Colonic mucosa (tissue), 4 donors: ENCODE results near the gene EIF2S3. TPM values are rescaled to one million over a fixed set of nuclear protein-coding genes. Genes with fewer than 3 reads are reported as not detected.
"Not testable (repeated sequence)": the region's sequence is repeated elsewhere in the genome, so short reads cannot be mapped to it uniquely, and the experiment has no call there.

Source experiments
- DNase-seq: peaks from one replicate; pipeline ENCODE4 v3.0.0-alpha.2; 2020
- H3K27ac ChIP-seq: fragments of 200-600 bp; one replicate; pipeline ENCODE4 v1.8.0; 2021
- H3K27me3 ChIP-seq: fragments of 200-600 bp; one replicate; pipeline ENCODE4 v1.8.0; 2021
- H3K36me3 ChIP-seq: fragments of 200-600 bp; one replicate; pipeline ENCODE4 v1.8.0; 2021
- H3K4me1 ChIP-seq: fragments of 200-600 bp; one replicate; pipeline ENCODE4 v1.8.0; 2021; ENCODE audit warnings: mild to moderate bottlenecking
- H3K4me3 ChIP-seq: fragments of 200-600 bp; one replicate; pipeline ENCODE4 v1.8.0; 2021
- H3K9ac ChIP-seq, 2 donors: one replicate each; pipeline ENCODE4 v1.7.0; 2013; ENCODE audit warnings: control low read depth in 2 of 2, low read depth in 2 of 2, low read length in 2 of 2
- H3K9me3 ChIP-seq: fragments of 200-600 bp; one replicate; pipeline ENCODE4 v1.8.0; 2021
- intact Hi-C: fragments of 100-400 bp; cut with DNase I; formaldehyde crosslinking; loops from one replicate; pipeline ENCODE4 v1.14.1; 2022
- total RNA-seq, 2 donors: library from RNA; stranded (reverse); fragmentation: NEBNext Ultra II Directional in 1 of 2; extraction: Animal tissue kit (Norgen Biotek cat#: 25700) in 1 of 2; gene quantifications; one replicate each; pipeline ENCODE4 v1.2.1, GENCODE V29; 2021
- TF ChIP-seq, protein P1 (sequence below): fragments of 200-600 bp; IDR thresholded peaks from one replicate; pipeline ENCODE4 v1.8.0; 2022; ENCODE audit warnings: antibody characterized with exemption, mild to moderate bottlenecking
- donor health status: healthy.
- donor health status: DM: no; HTN: no; CAD: no.
- donor health status: DM: no; HTN: no; CAD: no.

The EIF2S3 gene
- total RNA-seq, 2 donors from 2014 or later: 166 to 180 TPM

DNA sequence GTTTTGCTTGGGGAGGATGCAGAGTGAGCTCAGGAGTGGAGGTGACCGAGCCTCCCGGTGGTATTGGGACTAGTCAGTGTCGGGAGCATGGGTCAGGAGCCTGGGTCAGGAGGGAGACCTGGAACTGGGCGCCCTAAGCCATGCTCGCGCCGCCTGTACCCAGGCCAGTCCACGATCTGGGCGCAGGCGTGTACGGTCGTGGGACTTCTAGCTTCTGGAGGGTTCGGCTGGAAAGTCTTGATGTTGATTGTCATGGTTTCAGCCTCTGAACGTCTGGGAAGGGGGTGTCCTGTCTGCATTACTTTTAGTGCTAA lies 244 bp downstream of the EIF2S3 start:
- H3K9me3 ChIP-seq: no peaks in the 10 kb centered on the region
- no peak for DNase-seq
- TF ChIP-seq, protein P1, sequence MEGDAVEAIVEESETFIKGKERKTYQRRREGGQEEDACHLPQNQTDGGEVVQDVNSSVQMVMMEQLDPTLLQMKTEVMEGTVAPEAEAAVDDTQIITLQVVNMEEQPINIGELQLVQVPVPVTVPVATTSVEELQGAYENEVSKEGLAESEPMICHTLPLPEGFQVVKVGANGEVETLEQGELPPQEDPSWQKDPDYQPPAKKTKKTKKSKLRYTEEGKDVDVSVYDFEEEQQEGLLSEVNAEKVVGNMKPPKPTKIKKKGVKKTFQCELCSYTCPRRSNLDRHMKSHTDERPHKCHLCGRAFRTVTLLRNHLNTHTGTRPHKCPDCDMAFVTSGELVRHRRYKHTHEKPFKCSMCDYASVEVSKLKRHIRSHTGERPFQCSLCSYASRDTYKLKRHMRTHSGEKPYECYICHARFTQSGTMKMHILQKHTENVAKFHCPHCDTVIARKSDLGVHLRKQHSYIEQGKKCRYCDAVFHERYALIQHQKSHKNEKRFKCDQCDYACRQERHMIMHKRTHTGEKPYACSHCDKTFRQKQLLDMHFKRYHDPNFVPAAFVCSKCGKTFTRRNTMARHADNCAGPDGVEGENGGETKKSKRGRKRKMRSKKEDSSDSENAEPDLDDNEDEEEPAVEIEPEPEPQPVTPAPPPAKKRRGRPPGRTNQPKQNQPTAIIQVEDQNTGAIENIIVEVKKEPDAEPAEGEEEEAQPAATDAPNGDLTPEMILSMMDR: no peak
- H3K36me3 ChIP-seq: no peaks in the 10 kb centered on the region
- H3K9ac ChIP-seq: peak overlapping the region; percentile 81 to 95
- H3K4me3 ChIP-seq: peak overlapping the region; percentile 96
- peaks cover 5% of the 10 kb centered on the region for H3K4me1 ChIP-seq
- intact Hi-C loops: loop anchor here (10.0 kb wide), 1 partner anchor 100 kb away; no protein-coding TSS in a partner anchor
- no peaks in the 10 kb centered on the region for H3K27me3 ChIP-seq
- peak overlapping the region; percentile 75 for H3K27ac ChIP-seq

DNA sequence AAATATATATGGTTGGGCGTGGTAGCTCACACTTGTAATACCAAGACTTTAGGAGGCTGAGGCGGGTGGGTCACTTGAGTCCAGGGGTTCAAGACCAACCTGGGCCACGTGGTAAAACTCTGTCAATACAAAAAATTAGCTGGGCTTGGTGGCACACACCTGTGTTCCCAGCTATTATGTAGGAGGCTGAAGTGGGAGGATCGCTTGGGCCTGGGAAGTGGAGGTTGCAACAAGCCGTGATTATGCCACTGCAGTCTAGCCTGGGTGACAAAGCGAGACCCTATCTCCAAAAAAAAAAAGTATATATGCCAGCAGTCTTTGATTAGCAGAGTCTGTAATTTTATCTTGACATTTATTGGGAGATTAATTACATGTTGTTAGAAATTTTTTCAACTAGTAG lies 8.7 kb downstream of the EIF2S3 start:
- intact Hi-C loops: loop anchor here (10.0 kb wide), 1 partner anchor 369 kb away; no protein-coding TSS in a partner anchor
- Histone ChIP-seq H3K9ac (no peak overlapping the region), H3K9me3 (no peaks in the 10 kb centered on the region), H3K4me3 (no peak overlapping the region), H3K27me3 (no peaks in the 10 kb centered on the region), H3K27ac (no peak overlapping the region), H3K36me3 (no peaks in the 10 kb centered on the region), H3K4me1 (no peaks in the 10 kb centered on the region)
- TF ChIP-seq, protein P1: no peak
- DNase-seq: no peak

GRCh38 chrX:24069877-24070276 lies 15.1 kb downstream of the EIF2S3 start:
- DNase-seq: no peak
- no peak overlapping the region for H3K27ac ChIP-seq
- peaks cover 17% of the 10 kb centered on the region for H3K36me3 ChIP-seq
- TF ChIP-seq, protein P1: no peak
- H3K4me1 ChIP-seq: no peaks in the 10 kb centered on the region
- intact Hi-C loops: loop anchor here (10.0 kb wide), 1 partner anchor 375 kb away; no protein-coding TSS in a partner anchor
- no peaks in the 10 kb centered on the region for H3K9me3 ChIP-seq
- H3K4me3 ChIP-seq: no peak overlapping the region
- no peak overlapping the region for H3K9ac ChIP-seq
- H3K27me3 ChIP-seq: no peaks in the 10 kb centered on the region

GRCh38 chrX:24079411-24079810 lies 24.7 kb downstream of the EIF2S3 start:
- Histone ChIP-seq H3K36me3 (peaks cover 6% of the 10 kb centered on the region), H3K9me3 (no peaks in the 10 kb centered on the region), H3K27ac (no peak overlapping the region), H3K9ac (no peak overlapping the region), H3K27me3 (no peaks in the 10 kb centered on the region), H3K4me3 (no peak overlapping the region), H3K4me1 (no peaks in the 10 kb centered on the region)
- TF ChIP-seq, protein P1: no peak
- intact Hi-C loops: no loop called here
- no peak for DNase-seq

- not testable (repeated sequence) for DNase-seq, H3K4me1 ChIP-seq, H3K36me3 ChIP-seq, H3K27ac ChIP-seq, H3K9me3 ChIP-seq, H3K27me3 ChIP-seq, H3K9ac ChIP-seq, H3K4me3 ChIP-seq
- intact Hi-C loops: loop anchor here (2.0 kb wide), 1 partner anchor 165 kb away; no protein-coding TSS in a partner anchor
Measured at GRCh38 chrX:24080245-24080644, 25.5 kb downstream of the EIF2S3 start.

DNA sequence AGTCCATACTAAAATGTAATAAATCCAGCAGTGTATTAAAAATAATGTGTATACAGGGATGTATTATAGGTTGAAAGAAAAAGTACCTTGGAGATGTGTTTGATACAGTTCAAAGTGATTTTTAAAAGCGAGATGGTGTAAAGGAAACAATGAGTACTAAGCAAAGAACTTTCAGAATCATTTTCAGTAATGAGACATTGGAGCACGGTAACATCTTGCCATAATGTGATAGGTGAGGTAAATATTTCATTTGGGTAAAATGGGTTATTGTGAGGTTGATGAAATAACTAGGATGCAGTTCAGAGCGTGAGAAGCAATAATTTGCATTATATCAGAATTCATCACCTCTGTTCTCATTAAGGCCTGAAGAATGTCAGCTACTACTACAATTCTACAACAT lies 25.9 kb downstream of the EIF2S3 start:
- H3K4me3 ChIP-seq: no peak overlapping the region
- TF ChIP-seq, protein P1: no peak
- H3K9me3 ChIP-seq: no peaks in the 10 kb centered on the region
- no peaks in the 10 kb centered on the region for H3K36me3 ChIP-seq
- intact Hi-C loops: loop anchor here (2.0 kb wide), 1 partner anchor 164 kb away; no protein-coding TSS in a partner anchor
- H3K27me3 ChIP-seq: no peaks in the 10 kb centered on the region
- no peak overlapping the region for H3K9ac ChIP-seq
- H3K27ac ChIP-seq: no peak overlapping the region
- no peaks in the 10 kb centered on the region for H3K4me1 ChIP-seq
- DNase-seq: no peak
